Endothelial cell of umbilical vein (primary cell): ENCODE results near the gene HOXB2. TPM values are rescaled to one million over a fixed set of nuclear protein-coding genes. Genes with fewer than 3 reads are reported as not detected.

Experiments used
- BruUV-seq: library from RNA; stranded (reverse); fragments of 400-500 nt; replicated peaks from 2 replicates; lab custom pipeline; 2021; lab: Mats Ljungman, UMichigan
- CTCF ChIA-PET: fragments of 300-600, 350-600 bp; sonication (Branson Sonifier 250); formaldehyde crosslinking; loops from one replicate; lab custom pipeline; 2021; ENCODE audit warnings: antibody characterized with exemption, inconsistent platforms; lab: Charles Lee
- POLR2A ChIA-PET: fragments of 300-600, 350-600 bp; sonication (Branson Sonifier 250); formaldehyde crosslinking; loops from one replicate; lab custom pipeline; 2021; ENCODE audit warnings: antibody characterized with exemption, inconsistent platforms; lab: Charles Lee
- DNase-seq: peaks from one replicate; pipeline ENCODE4 v3.0.0-alpha.2; 2011; ENCODE audit warnings: low read depth, low spot score
- FAIRE-seq: peaks from 2 replicates; lab custom pipeline; 2011; peaks lifted over from hg19 to GRCh38; lab: Jason Lieb, UNC
- H2AFZ ChIP-seq: 2 replicates; pipeline ENCODE4 v1.6.0; 2012; ENCODE audit warnings: low read depth, low read length, control low read depth, inconsistent platforms
- H3K27ac ChIP-seq: 2 replicates; pipeline ENCODE4 v1.5.1; 2011; ENCODE audit warnings: low read depth, mild to moderate bottlenecking, control low read depth, low read length, moderate library complexity; ENCODE audit not compliant: insufficient read depth
- H3K27me3 ChIP-seq, 2 experiments: 2 replicates each; pipeline versions ENCODE4 v1.6.0 to v1.6.1; 2011; ENCODE audit warnings: low read length in 2 of 2, mixed read lengths in 1 of 2; ENCODE audit not compliant: control insufficient read depth in 2 of 2, insufficient read depth in 2 of 2
- H3K36me3 ChIP-seq, 2 experiments: 2 replicates in 1 of 2; 3 replicates in 1 of 2; pipeline ENCODE4 v1.5.1; 2011; ENCODE audit warnings: low read length in 2 of 2, mild to moderate bottlenecking in 1 of 2, moderate library complexity in 1 of 2; ENCODE audit not compliant: control insufficient read depth in 2 of 2, insufficient read depth in 2 of 2; ENCODE audit errors: extremely low read depth in 1 of 2
- H3K4me1 ChIP-seq: 3 replicates; pipeline ENCODE4 v1.5.1; 2011; ENCODE audit warnings: mild to moderate bottlenecking, low read length; ENCODE audit not compliant: control insufficient read depth, insufficient read depth; ENCODE audit errors: extremely low read depth
- H3K4me2 ChIP-seq: 2 replicates; pipeline ENCODE4 v1.6.1; 2011; ENCODE audit warnings: low read length, control low read depth, mixed read lengths; ENCODE audit not compliant: insufficient read depth
- H3K4me3 ChIP-seq, 3 experiments: fragments of 200-600 bp in 1 of 3; sonication (generic), shearing (Covaris generic) in 1 of 3; replicated peaks in 1 of 3; 2 replicates each; pipeline ENCODE4 v1.5.1; 2011 to 2016; ENCODE audit warnings: control low read depth in 3 of 3, low read length in 3 of 3, mild to moderate bottlenecking in 2 of 3, inconsistent platforms in 1 of 3, low read depth in 1 of 3, moderate library complexity in 1 of 3; ENCODE audit not compliant: insufficient read depth in 1 of 3
- H3K79me2 ChIP-seq: 2 replicates; pipeline ENCODE4 v1.6.0; 2012; ENCODE audit warnings: low read length, inconsistent platforms; ENCODE audit not compliant: control insufficient read depth, insufficient read depth
- H3K9ac ChIP-seq: replicated peaks from 2 replicates; pipeline ENCODE3; 2011; ENCODE audit warnings: low read length, control low read depth; ENCODE audit not compliant: insufficient read depth; ENCODE audit errors: extremely low read depth
- H3K9me1 ChIP-seq: replicated peaks from 3 replicates; pipeline ENCODE4 v1.6.0; 2011; ENCODE audit warnings: mild to moderate bottlenecking, low read length; ENCODE audit not compliant: control insufficient read depth, insufficient read depth; ENCODE audit errors: extremely low read depth
- H3K9me3 ChIP-seq: replicated peaks from 2 replicates; pipeline ENCODE4 v1.5.1; 2012; ENCODE audit warnings: low read length, inconsistent platforms; ENCODE audit not compliant: control insufficient read depth, insufficient read depth
- H4K20me1 ChIP-seq: replicated peaks from 2 replicates; pipeline ENCODE3; 2011; ENCODE audit warnings: mild to moderate bottlenecking, low read length; ENCODE audit not compliant: control insufficient read depth, insufficient read depth; ENCODE audit errors: extremely low read depth
- EZH2 ChIP-seq: IDR thresholded peaks from 2 replicates; pipeline ENCODE4 v1.6.1; 2012; ENCODE audit warnings: borderline replicate concordance, low read depth, mild to moderate bottlenecking, moderate library complexity, low read length, inconsistent platforms; ENCODE audit not compliant: severe bottlenecking
- FOS ChIP-seq: IDR thresholded peaks from 2 replicates; pipeline ENCODE4 v1.6.1; 2011; ENCODE audit warnings: mild to moderate bottlenecking, low read length, moderate library complexity, borderline replicate concordance; ENCODE audit not compliant: insufficient read depth
- GATA2 ChIP-seq: IDR thresholded peaks from 2 replicates; pipeline ENCODE4 v1.7.0; 2011; ENCODE audit warnings: low read depth, mild to moderate bottlenecking, moderate library complexity, mixed read lengths, low read length; ENCODE audit not compliant: insufficient read length, insufficient read depth
- JUN ChIP-seq: IDR thresholded peaks from 2 replicates; pipeline ENCODE4 v1.6.1; 2011; ENCODE audit warnings: borderline replicate concordance, low read depth; ENCODE audit not compliant: insufficient read length, insufficient read depth
- MYC ChIP-seq: IDR thresholded peaks from one replicate; pipeline ENCODE4 v1.6.1; 2011; ENCODE audit warnings: mild to moderate bottlenecking, low read depth, low read length
- POLR2A ChIP-seq: IDR thresholded peaks from 2 replicates; pipeline ENCODE4 v1.6.1; 2012; ENCODE audit warnings: low read depth, mild to moderate bottlenecking, control low read depth, low read length
- POLR2AphosphoS5 ChIP-seq: IDR thresholded peaks from 2 replicates; pipeline ENCODE4 v1.6.1; 2012; ENCODE audit warnings: low read depth, mild to moderate bottlenecking, control low read depth, low read length, moderate library complexity; ENCODE audit not compliant: insufficient read depth
- dilution Hi-C: fragments of 300-500 bp; cut with MboI; formaldehyde crosslinking; loops from one replicate; pipeline ENCODE4 v1.15.0; 2019; ENCODE audit warnings: low sequenced_read_pairs; ENCODE audit not compliant: extremely low pct_ligation_motif_present
- intact Hi-C: fragments of 100-400 bp; cut with micrococcal nuclease; formaldehyde crosslinking; loops from one replicate; pipeline ENCODE4 v1.10.0; 2022
- polyA plus RNA-seq, 4 experiments: library from polyadenylated mRNA; depleted of rRNA in 3 of 4; stranded (reverse) in 3 of 4; unstranded in 1 of 4; fragments of >200 nt; gene quantifications; 2 replicates each; pipeline versions ENCODE4 v1.2.1 to v1.2.3, GENCODE V29; 2011 to 2012; ENCODE audit warnings: missing spikeins in 1 of 4
- total RNA-seq: library from RNA; stranded (reverse); gene quantifications from 2 replicates; pipeline ENCODE4 v1.2.3, GENCODE V29; 2021
- TF ChIP-seq, protein P1 (sequence below), 2 donors: IDR thresholded peaks; 1 replicate in 1 of 2; 2 replicates in 1 of 2; pipeline ENCODE4 v1.5.1; 2011; ENCODE audit warnings: low read length in 2 of 2, mild to moderate bottlenecking in 2 of 2, moderate library complexity in 2 of 2, control low read depth in 1 of 2, inconsistent platforms in 1 of 2, low read depth in 1 of 2; ENCODE audit not compliant: insufficient read depth in 1 of 2; ENCODE audit errors: extremely low read depth in 1 of 2
- TF ChIP-seq, protein P2 (sequence below): IDR thresholded peaks from 2 replicates; pipeline ENCODE4 v1.6.1; 2011; ENCODE audit not compliant: insufficient read depth, insufficient read length

The HOXB2 gene
- total and polyA plus RNA-seq, 2 donors (not counting 3 experiments of a cell fraction or from before 2014, with no cell fraction given) = 14.1 to 23.3 TPM

DNA sequence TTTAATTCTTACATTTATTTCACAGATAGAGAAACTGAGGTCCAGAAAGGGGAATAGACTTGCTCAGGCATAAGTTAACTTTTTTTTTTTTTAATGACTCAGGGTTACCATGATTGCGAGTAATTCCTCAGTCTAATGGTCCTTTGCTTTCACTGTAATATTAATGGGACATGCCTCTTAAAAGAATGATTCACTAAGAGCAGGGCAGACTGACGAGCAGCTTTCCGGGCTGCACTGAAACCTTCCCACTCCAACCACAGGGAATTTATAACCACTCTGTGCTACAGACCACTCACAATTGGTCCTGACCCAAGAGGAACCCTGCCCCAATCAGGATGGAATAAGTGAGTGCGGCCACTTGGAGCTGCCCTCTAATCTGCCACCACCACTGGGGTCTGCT lies 5.7 kb downstream of the HOXB2 start:
- dilution Hi-C loops (no loop called here), intact Hi-C loops (no loop called here)
- H3K27ac ChIP-seq = no peak overlapping the region
- TF ChIP-seq FOS = no peak
- TF ChIP-seq EZH2 = no peak
- no peak for TF ChIP-seq POLR2AphosphoS5
- TF ChIP-seq, protein P1, sequence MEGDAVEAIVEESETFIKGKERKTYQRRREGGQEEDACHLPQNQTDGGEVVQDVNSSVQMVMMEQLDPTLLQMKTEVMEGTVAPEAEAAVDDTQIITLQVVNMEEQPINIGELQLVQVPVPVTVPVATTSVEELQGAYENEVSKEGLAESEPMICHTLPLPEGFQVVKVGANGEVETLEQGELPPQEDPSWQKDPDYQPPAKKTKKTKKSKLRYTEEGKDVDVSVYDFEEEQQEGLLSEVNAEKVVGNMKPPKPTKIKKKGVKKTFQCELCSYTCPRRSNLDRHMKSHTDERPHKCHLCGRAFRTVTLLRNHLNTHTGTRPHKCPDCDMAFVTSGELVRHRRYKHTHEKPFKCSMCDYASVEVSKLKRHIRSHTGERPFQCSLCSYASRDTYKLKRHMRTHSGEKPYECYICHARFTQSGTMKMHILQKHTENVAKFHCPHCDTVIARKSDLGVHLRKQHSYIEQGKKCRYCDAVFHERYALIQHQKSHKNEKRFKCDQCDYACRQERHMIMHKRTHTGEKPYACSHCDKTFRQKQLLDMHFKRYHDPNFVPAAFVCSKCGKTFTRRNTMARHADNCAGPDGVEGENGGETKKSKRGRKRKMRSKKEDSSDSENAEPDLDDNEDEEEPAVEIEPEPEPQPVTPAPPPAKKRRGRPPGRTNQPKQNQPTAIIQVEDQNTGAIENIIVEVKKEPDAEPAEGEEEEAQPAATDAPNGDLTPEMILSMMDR (IDR thresholded peaks at IDR 0.05; ENCODE audit: extremely low read depth in 1 of 2, insufficient read depth in 1 of 2, low read depth in 1 of 2, low read length in 2 of 2) = no peak
- no peak for TF ChIP-seq POLR2A
- TF ChIP-seq JUN = no peak
- TF ChIP-seq, protein P2, sequence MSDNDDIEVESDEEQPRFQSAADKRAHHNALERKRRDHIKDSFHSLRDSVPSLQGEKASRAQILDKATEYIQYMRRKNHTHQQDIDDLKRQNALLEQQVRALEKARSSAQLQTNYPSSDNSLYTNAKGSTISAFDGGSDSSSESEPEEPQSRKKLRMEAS = no peak
- TF ChIP-seq GATA2 = no peak
- TF ChIP-seq MYC = no peak
- peaks cover 8% of the 10 kb centered on the region for H3K4me1 ChIP-seq
- no peaks in the 10 kb centered on the region for H3K9me1 ChIP-seq
- DNase-seq (no peak), FAIRE-seq (no peak)
- BruUV-seq = no TSS peak
- H3K27me3 ChIP-seq = no peaks in the 10 kb centered on the region
- H3K36me3 ChIP-seq = no peaks in the 10 kb centered on the region
- no peaks in the 10 kb centered on the region for H4K20me1 ChIP-seq
- no peak overlapping the region for H3K4me3 ChIP-seq
- H3K9ac ChIP-seq = no peak overlapping the region
- POLR2A ChIA-PET = no interaction called here
- no peaks in the 10 kb centered on the region for H3K9me3 ChIP-seq
- H3K4me2 ChIP-seq = no peak overlapping the region
- CTCF ChIA-PET = interaction anchor here (0.7 to 3.9 kb wide), 3 partner anchors 33 to 231 kb away, joined by 3 to 14 read pairs (median 3); no protein-coding TSS in a partner anchor
- H3K79me2 ChIP-seq = peaks cover 29% of the 10 kb centered on the region
- no peak overlapping the region for H2AFZ ChIP-seq
